ENCODE data around the gene HADHA. TPM values are rescaled to one million over a fixed set of nuclear protein-coding genes. Genes with fewer than 3 reads are reported as not detected.
"Not testable (repeated sequence)": the region's sequence is repeated elsewhere in the genome, so short reads cannot be mapped to it uniquely, and the experiment has no call there.

HADHA gene
- total RNA-seq (2014; rRNA removed; shearing (Covaris generic)): 91.9 and 96.8 TPM in 2 replicates

DNA sequence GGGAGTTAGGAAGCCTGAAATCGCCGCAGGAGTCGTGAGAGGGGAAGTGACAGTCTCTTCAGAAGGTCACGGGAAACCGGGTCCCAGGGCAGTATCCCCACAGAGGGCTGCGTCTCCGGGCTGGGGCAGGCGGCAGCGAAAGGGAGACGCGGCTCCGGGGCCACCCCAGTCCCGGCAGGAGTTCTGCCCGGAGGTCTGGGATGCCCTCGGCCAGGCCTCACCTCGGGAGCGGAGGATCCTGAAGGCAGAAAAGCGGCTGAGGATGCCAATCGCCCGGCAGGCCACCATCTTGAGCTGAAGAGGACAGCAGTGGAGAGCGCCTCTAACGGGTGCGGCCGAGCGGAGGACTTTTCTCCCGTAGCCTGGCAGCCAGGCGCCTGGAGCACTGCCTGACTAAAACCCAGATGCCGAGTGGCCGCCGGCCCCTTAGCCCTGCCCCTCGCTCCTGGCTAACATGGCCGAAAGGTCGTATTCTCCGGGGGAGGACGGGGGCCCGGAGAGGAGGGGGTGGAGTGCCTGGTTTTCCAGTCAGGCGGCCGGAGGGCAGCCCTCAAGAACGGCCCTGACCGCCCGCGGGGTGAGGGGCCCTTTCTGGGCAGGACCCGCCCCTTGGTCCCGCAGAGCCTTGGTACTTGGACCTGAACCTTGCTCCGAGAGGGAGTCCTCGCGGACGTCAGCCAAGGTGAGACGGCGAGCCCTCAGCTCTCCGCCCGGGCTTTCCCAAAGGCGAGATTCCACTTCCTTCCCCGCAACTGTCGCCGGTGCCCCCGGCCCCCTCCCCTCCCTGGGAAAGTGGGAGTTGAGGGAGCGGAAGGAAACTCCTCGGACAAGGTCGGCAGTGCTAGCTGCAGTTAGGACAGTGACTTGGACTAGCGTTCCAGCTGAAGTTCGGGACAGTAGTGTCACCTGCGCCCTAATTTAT lies at the start of gene HADHA, which contains the start of gene HADHB:
HADHA (minus strand) TSS at position 324 of the 922 bp plus-strand sequence; CDS start at position 288, 36 bp downstream.
HADHB (plus strand) TSS at position 631 of the 922 bp plus-strand sequence. CDS start 9,316 bp downstream, outside the sequence.
- DNase-seq (ENCODE audit: low spot score): peak; percentile 74

DNA sequence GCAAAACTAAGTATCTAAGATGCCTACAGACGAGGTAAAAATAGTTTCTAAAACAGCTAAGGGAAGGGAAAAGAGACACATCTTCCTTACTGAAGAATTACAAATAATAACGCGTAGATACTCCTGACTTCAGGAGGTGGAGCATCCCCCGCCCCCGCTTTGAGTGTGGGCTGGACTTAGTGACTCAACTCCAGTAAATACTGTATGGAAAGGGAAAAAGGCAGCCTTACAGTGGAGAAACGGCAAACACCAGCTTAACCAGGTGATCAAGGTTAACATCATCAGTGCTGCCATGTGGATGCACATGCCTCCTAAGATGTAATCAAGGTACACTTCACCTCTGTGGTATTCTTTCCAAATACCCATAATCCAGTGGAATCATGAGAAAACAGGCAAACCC lies 48.2 kb upstream of the HADHA start:
- DNase-seq (ENCODE audit: low spot score): no peak

DNA sequence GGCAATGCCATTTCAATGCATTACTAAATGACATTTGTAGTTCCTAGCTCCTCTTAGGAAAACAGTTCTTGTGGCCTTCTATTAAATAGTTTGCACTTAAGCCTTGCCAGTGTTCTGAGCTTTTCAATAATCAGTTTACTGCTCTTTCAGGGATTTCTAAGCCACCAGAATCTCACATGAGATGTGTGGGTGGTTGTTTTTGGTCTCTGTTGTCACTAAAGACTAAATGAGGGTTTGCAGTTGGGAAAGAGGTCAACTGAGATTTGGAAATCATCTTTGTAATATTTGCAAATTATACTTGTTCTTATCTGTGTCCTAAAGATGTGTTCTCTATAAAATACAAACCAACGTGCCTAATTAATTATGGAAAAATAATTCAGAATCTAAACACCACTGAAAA lies 45.6 kb upstream of the HADHA start:
- no peak for DNase-seq (ENCODE audit: low spot score)

DNA sequence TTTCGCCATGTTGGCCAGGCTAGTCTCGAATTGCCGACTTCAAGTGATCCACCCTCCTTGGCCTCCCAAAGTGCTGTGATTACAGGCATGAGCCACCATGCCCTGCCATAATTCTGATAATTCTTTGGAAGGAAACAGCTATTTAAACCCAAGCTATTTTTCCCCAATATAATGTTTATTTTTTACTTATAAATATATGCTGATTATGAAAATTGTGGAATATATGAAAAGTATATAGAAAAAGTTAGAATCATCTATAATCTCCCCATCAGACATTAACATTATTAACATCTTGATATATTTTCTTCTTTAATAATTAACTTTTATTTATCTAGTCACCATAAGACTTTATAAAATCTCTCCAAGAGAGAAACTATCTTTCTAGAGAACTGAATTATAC lies 41.5 kb upstream of the HADHA start:
- no peak for DNase-seq (ENCODE audit: low spot score)

DNA sequence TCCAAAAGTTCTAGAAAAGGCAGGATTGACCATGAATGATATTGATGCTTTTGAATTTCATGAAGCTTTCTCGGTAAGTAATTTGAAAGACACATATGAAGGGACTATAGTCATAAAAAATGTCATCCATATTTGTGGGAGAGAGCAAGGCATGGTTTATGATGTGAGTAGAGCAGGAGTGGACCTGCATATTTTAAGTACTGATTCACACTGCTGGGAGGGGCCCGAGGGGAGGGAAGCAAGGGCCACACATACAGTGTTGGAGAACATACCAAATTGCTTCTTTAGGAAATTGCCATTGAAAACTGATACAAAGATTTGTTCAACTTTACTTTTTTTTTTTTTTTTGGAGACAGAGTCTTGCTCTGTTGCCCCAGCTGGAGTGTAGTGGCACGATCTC lies 39.7 kb upstream of the HADHA start:
- DNase-seq (ENCODE audit: low spot score): no peak

DNA sequence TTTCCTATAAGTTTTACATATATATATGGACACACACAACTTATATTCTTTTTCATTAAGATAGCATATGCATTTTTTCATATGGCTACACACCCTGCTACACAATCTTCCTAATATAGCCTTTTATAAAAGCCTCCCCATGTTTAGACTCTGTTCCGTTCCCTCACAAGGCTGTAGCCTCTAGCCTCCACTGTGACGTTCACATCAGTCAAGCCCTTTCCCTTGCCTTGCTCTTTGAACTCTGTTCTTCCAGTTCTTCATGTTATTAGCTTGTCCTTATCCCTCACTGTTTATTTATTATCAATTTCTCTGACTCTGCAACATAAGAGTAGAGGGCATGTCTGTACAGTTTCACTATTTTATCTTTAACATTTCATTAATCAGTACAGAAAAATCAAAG lies 39.2 kb upstream of the HADHA start:
- no peak for DNase-seq (ENCODE audit: low spot score)

DNA sequence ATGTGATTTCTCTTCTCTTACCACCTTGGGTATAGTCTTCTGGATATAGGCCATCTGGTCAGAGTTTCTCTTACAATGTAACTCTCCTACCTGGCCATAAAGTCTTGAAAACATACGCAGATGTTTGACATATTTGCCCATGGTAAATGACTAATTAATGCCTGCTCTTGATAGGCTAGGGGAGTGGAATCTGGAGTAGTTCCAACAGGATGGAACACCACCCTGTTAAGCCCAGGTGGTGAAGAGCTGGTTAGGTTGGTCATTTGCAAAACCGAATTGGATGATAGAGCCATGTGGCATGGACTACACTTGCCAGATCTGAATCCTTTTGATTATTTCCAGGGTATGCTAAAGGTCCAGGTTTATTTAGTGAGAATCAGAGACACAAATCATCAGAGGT lies 36.8 kb upstream of the HADHA start:
- no peak for DNase-seq (ENCODE audit: low spot score)

DNA sequence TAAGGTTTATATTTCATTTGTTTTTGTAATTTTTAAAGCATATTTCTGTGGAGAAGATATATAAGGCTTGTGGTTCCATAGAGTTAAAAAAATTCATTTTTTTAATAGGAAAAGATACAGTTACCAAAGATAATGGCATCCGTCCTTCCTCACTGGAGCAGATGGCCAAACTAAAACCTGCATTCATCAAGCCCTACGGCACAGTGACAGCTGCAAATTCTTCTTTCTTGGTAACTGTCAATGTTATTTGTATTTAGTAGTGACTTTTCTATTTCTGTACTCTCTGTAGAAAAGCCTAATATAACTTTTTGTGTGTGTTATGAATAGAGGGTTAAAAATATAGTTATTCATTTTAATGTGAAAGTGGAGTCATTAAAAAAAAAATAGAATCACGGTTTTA lies 35.5 kb upstream of the HADHA start:
- DNase-seq (ENCODE audit: low spot score): no peak

DNA sequence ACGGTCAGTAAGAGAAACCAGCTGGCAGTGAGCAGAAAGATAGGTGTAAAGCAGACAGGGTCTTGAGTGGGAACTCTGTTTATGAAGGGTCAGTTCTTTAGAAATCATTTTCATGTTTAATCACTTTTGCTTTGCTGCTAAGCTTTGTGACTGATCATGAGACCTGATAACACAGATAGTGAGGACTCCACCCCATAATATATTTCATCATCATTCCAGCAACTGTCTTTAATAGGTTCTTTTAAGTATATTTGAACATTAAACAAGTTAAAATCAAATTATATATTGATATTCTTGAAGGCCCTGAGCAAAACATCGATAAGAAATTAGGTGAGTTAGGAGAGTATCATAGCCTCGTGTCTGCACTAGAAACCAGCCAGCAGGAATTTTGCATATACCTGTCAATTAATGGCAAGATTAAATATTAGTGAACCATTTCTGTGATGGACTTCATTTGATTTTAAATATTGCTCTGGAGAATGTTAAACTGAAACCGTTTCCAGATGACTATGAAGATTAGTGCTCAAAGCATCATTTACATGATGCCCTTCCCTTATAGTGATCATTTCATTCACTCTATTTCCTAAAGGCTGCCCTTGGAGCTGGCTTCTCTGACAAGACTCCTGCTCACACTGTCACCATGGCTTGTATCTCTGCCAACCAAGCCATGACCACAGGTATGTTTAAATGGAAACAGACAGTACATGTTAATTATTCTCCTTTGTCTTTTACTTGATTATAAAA lies 32.2 kb upstream of the HADHA start:
- DNase-seq (ENCODE audit: low spot score): no peak

DNA sequence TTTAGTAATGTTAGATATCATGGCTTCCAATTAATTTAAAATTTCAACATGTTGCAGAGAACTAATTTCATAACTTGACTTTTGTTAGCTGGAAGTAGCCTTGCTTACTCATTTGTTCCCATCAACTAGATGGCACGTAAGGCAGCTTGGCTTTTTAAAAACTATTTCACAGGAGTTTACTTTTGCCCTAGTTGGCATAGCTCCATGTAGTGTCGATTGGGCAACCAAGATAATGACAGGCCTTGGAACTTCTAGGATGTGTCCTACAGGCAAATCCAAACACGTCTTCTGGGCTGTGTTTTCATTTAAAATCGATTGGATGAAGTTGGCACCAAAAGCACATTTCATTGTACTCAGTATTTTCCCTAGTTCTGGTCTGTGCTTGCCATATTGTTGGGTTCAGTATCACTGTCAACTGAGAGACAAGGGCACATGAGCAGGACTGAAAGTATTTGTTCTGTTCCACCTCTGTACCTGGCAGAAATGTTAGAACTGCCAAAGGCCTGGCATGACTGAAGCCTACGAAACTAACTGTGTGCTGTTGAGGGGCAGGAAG lies 29.7 kb upstream of the HADHA start:
- DNase-seq (ENCODE audit: low spot score): peak; percentile 63

DNA sequence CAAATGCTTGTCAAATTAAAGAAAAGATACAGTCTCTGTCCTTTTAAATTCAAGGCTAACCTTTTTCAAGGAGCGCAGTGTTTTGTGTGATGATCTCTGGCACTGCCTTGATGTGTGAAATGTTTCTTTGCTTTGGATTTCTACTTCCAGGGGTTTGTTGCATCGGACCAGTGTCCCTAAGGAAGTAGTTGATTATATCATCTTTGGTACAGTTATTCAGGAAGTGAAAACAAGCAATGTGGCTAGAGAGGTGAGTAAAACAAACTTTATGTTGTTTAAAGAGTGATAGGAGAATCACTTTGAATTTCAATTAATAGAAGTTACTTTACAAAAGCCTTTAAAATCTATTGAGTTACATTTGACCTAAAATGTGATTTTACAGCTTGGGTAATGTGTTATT lies 29.1 kb upstream of the HADHA start:
- DNase-seq (ENCODE audit: low spot score): no peak

DNA sequence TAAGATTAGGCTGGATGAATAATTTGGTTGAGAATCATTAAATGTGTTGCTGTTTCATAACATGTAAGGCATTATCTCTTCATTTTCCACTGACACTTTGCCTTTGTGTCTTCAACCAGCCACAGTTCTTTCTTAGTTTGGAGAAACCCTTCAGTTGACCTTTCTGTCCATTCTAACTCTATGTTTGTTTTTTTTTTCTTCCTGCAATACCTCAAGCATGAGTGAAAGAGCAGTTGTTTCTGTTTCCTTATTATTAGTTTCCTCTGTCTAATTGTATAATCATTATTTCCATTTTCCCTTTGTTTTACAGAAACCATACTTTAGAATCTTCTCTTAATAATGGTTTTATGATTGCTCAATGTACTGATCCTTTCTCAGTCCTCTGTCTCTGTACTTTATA lies 25.9 kb upstream of the HADHA start:
- no peak for DNase-seq (ENCODE audit: low spot score)

DNA sequence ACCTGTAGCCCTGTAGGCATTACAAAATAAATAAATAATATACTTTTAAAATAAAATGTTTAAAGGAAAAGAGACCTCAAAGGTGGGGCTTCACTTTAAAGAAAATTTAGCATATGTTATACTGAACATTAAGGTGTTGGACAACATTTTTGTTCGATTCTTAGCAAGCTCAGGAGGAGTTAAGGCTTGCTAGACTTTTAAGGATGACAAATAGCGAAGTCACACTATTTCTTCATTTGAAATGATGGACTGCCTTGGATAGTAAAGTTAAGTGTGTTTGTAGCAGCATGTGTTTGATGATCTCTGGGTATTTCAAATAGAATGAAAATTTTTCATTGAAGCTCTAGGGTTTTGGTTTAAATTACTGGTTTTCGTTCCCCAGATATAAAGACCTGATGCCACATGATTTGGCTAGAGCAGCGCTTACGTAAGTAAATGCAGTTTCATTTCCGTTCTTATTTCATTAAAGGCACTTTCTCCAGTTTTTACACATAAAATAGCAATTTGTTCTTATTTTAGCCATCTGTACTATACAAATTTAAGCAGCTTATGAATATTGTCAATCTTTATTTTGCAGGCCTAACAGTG lies 25.2 kb upstream of the HADHA start:
- DNase-seq (ENCODE audit: low spot score): no peak

DNA sequence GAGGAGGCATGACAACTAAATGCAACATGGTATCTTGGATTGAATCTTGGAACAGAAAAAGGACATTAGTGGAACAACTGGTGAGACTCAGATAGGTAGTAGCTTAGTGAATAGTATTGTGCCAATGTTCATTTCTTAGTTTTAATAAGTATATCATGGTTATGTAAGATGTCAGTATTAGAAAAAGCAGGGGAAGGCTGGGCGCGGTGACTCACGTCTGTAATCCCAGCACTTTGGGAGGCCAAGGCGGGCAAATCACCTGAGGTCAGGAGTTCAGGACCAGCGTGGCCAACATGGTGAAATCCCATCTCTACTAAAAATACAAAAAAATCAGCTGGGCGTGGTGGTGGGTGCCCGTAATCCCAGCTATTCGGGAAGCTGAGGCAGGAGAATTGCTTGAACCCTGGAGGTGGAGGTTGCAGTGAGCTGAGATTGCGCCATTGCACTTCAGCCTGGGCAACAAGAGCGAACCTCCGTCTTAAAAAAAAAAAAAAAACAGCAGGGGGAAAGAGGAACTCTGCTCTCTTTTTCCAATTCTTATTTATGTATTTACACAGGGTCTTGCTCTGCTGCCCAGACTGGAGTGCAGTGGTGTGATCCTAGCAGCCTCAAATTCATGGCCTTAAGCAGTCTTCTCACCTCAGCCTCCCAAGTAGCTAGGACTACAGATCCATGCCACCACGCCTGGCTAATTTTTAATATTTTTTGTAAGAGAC lies 24.4 kb upstream of the HADHA start:
- not testable (repeated sequence) for DNase-seq (ENCODE audit: low spot score)

DNA sequence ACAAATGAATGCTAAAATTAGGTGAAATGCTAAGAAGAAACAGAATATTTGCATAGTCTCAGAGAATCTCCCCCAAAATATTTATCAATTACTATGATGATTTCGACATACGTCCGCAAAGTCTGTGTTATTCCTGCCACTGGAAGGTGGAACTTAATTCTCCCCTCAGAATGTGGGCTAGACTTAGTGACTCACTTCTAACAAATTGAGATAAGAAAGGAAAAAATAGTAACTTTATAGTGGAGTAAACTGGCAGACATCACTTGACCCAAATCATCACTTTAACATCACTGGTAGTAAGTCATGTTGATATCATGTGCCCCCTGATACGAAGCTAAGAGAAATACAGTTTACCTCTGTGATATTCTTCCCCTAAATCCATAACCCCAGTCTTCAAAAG lies 23.8 kb upstream of the HADHA start:
- no peak for DNase-seq (ENCODE audit: low spot score)

DNA sequence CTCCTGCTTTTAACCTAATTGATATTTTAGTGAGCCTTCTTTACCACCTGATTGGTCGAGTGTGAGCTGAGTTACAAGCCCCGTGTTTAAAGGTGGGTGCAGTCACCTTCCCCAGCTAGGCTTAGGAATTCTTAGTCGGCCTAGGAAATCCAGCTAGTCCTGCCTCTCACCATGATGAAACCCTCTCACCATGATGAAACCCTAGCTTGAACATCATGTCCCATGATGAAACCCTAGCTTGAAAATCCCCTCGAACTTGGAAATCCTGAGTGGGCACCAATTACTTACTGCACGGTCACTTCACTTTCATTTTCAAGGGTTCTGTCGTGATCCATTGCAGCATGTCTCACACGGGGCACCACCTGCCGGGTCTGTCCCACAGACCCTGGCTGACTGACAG lies 14.4 kb upstream of the HADHA start:
- DNase-seq (ENCODE audit: low spot score): not testable (repeated sequence)

DNA sequence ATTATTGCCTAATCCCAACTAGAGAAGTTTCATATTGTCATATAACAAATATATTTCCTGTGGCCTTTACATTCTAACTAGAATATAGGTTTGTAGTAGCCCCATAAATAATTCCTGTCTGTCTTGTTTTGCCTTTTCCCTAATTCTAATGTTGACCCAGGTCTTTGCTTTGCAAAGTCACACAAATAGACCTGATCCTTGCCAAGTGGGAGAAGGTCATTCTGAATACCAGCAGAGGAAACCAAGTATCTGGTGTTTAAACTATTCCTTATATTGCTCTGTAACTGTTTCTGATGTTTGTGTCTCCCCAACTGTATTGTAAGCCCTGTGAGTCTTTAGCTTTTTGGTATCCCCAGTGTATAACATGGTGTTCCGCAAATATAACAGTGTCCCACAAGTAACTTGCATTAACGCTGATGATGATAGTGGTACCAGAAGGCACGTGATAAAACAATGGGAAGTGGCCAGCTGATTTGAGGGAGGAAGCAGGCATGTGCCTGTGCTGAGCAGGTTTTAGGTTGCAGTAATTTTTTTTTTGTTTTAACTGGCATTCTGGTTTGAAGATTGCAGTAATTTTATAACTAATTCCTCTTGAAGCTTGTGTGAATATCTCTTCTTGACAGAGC lies 11.4 kb upstream of the HADHA start:
- DNase-seq (ENCODE audit: low spot score): no peak

DNA sequence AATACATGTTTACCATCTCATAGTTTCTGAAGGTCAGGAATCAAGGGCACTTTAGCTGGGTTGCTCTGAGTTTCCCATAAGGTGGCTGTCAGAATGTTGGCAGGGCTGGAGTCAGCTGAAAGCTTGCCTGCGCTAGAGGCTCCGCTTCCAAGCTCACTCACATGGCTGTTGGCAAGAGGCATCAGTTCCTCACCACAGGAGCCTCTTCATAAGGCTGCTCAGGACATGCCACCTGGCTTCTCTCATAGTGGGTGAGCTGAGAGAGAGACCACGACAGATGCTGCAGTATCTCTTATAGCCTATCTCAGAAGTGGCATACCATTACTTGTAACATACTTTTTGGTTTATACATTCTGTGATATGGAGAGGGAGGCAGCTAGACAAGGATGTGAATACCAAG lies 7.5 kb upstream of the HADHA start:
- no peak for DNase-seq (ENCODE audit: low spot score)

DNA sequence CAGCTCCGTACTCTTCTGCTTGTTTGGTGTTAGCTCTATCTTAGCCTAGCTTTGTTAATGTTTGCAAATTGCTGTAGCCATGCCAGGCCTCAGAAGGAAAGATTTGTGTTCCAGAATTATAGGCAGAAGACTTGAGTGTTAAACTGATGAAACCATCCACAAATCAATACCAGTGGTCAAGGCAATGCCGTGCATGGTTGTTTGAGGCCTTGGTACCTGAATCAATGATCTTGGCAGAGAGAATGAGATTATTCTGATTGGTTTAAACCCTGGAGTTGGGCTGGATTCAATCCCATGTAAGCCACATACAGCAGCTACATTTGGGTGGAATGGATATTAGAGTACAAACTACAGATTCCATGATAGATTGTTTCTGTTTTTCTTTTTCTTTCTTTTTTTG lies 5.2 kb upstream of the HADHA start:
- DNase-seq (ENCODE audit: low spot score): no peak

DNA sequence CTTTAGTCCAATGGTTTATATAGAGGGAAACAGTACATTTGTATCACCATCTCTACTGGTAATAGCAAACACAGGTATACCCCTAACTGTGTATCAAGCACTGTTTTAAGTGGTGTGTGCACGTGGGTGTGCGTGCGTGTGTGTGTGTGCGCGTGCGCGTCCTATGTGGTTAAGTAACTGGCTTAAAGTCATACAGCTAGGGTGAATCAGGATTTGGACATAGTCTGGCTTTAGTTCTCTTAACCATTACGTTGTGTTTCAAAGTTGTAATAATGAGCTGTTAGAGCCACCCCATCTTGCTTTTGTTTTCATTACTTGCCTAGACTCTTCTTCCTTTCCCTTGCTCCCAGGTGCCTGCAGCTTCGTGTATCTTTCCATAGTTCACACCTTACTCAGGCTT lies 2.4 kb upstream of the HADHA start:
- DNase-seq (ENCODE audit: low spot score): no peak

DNA sequence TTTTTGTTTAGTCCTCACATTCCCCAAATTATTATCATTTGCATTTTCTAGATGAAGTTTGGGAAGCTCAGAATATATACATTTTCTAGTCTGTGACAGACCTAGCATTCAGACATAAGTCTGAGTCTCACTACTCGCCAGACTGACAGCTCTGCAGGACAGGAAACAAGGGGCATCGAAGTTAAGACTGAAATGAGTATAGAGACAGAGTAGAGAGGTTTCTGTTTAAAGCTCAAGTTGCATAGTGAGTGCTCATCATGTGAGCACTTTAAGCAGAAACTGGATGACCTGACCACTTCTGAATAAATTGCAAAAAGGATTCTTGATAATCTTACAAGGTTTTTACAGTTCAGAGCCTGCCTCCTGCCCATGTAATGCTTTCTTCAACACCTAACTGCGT lies 1.4 kb upstream of the HADHA start:
- no peak for DNase-seq (ENCODE audit: low spot score)

Measured in H4 (cell line).